HL-60 (cell line): Measurements from ENCODE around the gene TMEM45A.

Experiments
- CTCF ChIP-seq: IDR thresholded peaks from one replicate; pipeline ENCODE4 v1.5.1; 2011; ENCODE audit warnings: low read length, control low read depth, inconsistent platforms; ENCODE audit not compliant: insufficient read depth
- REST ChIP-seq: IDR thresholded peaks from 2 replicates; pipeline ENCODE4 v1.6.1; 2012; ENCODE audit warnings: low read depth; ENCODE audit not compliant: insufficient replicate concordance
- SPI1 ChIP-seq: IDR thresholded peaks from 2 replicates; pipeline ENCODE4 v1.6.1; 2012; ENCODE audit warnings: low read depth, mild to moderate bottlenecking, borderline replicate concordance

- no peak for TF ChIP-seq CTCF
- no peak for TF ChIP-seq SPI1
- TF ChIP-seq REST: no peak
Observed at GRCh38 chr3:100523050-100523760, 30.8 kb downstream of the TMEM45A start.
